Superior temporal gyrus (tissue), 1 donor: ENCODE results near the gene DNER.
A peak's percentile ranks its signal among the peaks of the same experiment; 100 is the strongest.
"Not testable (repeated sequence)": the region's sequence is repeated elsewhere in the genome, so short reads cannot be mapped to it uniquely, and the experiment has no call there.

Experiments
- DNase-seq: peaks from one replicate; pipeline ENCODE4 v3.0.0-alpha.2; 2016; ENCODE audit errors: extremely low spot score

The DNER gene

DNA sequence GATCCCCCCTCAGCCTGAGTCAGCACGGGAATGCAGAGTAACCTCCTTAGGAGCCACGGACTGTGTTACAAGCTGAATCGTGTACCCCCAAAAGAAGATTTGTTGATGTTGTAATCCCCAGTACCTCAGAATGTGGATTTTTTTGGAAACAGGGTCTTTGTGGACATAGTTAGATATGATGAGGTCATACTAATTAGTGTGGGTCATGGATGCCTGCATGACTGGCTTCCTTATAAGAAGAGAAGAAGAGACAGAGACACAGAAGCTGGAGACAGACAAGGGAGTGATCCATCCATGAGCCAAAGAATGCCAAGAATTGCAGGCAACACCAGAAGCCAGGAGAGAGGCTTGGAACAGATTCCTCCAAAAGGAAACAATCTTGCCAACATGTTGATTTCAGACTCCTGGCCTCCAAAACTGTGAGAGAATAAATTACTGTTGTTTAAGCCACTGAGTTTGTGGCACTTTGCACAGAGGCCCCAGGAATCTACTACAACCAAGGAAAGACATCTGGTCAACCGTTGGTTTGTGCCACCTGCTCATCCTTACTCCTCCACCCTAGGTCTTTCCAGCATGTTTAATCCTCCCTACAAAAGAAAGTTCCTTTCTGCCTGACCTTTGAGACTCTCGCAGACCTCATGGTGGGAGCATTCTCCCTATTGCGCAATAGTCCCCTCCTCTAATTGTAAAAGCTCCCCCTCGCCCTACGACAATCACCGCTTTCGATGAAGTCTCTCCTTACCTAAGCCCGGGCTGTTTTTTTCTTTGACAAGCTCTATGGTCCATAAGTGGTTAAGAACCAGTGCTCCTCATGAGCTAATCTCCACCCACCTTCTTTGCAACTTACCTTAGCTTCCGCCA lies 91.6 kb downstream of the DNER start:
- DNase-seq, result no peak

DNA sequence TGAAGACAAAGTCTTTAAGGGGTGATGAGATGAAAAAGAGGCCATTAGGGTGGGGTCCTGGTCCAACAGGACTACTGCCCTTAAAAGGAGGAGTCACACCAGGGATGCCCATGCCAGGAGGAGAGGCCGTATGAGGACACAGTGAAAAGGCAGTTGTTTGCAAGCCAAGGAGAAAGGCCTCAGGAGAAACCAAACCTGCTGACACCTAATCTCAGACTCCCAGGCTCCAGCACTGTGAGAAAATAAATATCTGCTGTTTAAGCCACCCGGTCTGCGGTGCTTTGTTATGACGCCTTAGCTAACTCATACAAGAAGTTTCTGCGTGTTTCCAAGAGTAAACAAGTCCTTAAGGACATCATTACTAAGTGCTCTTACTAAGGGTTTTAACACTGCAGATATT lies 93.6 kb downstream of the DNER start:
- DNase-seq, result no peak

DNA sequence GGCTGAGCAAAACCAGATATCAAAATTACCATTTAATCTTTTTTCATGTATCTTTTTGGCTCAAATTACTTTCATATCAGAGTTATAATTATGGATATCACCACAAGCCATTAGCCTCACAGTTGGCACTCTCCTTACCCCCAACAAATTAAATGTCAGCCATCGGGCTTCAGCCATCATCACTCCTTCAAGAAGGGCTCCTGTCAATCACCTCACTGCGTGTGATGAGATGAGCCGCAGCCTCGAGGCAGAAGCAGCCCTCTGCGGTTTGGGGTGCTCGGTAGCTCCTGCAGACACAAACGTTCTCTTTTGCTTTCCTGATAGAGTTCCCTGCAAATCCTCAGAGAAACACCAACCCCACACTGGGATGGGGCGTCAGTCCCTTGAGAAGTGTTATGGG lies 94.1 kb downstream of the DNER start:
- no peak for DNase-seq

DNA sequence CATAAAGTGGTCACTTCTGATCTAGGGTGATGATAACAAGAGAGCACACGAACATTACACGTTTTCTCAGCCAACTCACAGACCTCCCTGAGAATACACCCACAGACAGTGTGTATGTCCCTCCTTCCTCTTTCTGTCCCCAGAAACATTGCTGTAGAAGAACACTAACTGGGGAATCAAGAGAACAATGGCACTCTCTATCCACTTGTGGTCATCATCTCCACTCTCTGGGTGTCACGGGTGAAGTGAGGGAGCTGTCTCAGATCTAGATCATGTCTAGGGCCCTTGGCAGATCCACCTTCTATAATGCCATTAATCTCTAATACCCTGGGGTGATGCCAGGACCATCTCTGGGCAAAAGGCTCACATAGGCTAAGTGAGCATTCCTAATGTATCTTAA lies 97.9 kb downstream of the DNER start:
- DNase-seq, result peak; percentile 66

DNA sequence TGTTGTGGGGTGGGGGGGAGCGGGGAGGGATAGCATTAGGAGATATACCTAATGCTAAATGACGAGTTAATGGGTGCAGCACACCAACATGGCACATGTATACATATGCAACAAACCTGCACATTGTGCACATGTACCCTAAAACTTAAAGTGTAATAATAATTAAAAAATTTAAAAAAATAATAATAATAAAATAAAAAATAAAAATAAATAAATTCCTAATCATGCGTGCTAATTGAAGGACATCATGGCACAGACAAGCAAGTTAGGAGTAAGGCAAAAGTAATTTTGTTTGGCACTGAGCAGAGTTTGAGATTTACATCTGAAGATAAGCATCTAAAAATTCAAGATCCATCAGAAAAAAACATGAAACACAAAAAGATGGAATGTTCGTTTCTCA lies 100.3 kb downstream of the DNER start:
- not testable (repeated sequence) for DNase-seq

DNA sequence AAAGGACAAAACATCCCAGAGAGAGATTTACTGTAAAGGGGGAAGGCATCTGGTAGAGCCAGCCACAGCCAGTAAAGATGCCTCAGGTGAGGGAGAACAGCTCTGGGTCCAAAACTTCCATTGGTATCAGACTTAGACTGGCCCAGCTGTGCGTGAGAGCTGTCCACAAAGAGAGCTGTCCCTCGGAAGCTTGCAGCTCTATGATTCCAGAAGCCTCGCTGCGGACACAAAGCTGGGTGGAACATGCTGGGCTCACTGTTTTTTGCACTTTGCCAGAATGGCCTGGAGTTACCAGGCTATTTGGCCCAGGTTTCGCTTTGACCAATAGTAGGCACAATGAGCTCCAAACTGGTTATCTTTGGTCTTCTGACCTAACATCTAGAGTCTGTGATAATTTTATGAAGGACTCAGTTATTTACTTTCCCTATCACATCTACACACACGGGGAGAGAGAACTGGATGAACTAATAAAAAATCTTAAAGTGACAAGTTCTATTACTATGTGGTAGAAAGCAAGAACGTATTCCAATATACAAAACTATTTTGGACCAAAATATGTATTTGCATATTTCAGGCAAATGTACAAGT lies 101.9 kb downstream of the DNER start:
- peak; percentile 72 for DNase-seq

DNA sequence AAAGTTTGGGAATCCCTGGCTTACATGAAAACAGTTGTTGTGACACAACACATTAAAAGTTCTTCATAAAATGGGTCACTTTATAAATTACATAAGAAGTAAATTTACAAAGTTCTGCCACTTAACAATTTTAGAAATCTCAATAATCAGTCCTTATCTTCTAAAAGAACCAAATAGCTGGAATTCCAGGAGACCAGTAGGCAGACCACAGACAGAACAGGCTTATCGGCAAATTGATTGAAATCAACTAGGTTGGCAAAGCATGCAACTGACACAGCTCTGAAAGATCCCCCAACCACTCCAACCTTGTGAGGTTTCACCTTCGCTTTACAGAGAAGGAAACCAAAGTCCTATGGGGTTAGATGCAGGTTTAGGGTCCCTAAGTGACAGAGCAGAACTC lies 103.0 kb downstream of the DNER start:
- DNase-seq, result no peak

DNA sequence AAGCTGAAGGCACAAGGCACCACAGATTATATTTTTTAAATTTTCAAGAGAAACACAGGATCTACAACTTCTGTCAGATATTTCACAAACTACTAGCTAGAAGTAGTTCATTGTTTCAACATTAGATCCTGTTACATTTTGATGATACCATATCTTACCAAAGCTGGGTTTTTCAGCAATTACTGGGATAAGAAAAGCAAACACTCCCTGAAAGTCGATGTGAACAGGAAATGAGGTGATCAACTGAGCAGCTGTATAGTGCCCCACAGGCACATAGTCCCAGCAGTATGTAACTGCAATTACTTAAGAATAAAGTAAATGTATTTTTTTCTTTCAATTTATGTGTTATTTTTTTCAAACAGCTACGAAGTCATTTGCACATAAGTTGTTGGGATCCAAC lies 103.5 kb downstream of the DNER start:
- DNase-seq, result no peak

DNA sequence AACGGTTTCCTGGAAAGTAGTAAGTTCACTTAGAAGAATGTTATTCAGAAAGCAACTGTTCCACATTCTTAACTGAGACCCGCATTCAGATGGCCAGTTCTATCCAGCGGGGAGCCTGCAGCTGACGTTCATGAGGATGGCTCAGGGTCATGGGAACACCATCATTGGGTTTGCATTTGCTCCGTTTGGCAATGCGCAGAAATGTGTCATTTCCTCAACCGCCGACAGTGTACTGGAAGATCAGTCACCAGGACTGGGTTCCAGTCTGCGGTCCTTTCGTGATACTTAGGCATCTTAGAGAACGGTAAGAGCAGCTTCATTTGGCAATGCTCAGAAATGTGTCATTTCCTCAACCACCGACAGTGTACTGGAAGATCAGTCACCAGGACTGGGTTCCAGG lies 104.0 kb downstream of the DNER start:
- DNase-seq, result no peak

DNA sequence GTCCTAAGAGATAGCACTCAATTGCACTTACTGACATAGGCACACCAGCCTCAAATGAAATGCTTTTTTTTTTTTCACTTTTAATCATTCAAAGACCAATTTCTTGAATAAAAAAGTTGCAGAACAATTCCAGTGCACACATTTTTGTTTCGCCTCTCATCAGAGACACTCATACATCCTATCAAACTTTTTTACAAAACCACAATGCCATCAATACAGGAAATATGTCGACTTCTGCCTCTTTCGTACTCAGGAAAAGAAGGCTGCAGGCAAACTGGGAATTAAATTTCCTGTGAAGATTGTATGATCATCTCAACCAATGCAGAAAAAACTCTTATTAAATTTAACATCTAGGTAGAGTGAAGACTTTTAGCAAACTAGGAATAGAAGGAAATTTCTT lies 112.4 kb downstream of the DNER start:
- no peak for DNase-seq

DNA sequence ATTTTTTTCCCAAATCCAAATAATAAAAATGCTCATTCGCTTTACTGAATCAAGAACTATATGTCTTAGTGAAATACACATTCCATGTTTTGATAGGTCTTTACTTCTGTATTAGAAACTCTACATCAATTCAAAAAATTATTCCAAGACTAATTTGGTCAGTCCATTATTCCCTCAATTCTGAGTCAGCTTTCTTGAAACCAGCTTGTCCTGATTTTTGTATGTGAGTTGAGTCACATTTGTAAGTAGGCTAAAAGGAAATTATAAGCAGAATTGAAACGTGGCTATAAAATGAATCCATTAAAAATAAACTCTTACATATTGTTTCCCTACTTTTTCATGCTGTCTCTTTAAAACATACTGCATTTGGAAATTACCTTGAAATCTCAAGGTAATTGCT lies 113.0 kb downstream of the DNER start:
- DNase-seq, result peak; percentile 43

DNA sequence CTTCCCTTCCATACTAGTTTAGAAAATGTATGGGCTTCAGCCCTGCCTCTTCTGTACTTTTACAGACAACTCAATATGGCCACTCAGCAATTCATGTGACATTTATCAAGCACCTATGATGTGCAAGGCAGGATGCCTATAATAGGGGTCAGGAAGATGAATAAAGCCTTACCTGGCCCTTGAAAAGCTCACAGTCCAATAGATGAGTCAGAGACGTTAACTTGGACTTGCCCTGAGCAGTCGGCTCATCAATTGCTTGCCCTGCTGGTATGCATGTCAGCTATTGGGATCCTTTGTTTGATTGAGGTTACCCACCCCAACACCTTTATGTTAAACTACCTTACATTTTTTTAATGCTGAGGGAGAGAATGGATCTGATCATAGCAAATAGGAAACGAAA lies 116.1 kb downstream of the DNER start:
- no peak for DNase-seq

DNA sequence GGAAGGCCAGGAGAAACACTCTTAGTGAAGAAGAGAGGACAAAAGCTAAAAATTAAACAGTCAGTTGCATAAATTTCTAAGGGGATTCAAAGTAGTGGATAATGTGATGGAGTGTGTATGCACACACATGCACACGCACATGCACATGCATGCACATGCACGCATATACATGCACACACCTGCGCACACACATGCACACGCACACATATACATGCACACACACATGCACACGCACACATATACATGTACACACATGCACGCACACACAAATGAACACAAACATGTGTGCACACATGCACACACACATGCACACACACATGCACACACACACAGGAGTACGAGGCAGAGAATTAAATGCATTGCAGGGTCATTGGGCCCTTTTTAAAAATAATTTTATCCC lies 117.6 kb downstream of the DNER start:
- DNase-seq, result no peak

DNA sequence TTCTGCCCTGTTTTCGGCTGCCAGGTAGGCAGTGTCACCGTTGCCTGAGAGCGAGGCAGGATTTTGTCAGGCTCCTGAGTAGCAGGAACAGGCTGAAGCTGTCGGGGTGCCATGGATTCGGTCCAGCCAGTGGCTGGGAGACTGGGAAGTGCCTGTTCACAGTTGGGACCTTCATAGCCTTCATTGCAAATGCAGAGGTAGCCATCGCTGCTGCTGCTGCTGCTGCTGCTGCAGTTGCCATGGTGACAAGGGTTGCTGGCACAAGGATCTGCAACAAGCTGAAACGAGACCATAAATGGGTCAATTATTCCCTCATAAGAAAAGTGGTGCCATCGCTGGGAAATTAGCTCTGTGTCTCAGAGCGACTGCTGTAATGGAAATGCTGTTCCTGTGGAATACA lies 122.7 kb downstream of the DNER start:
- DNase-seq, result peak; percentile 81

DNA sequence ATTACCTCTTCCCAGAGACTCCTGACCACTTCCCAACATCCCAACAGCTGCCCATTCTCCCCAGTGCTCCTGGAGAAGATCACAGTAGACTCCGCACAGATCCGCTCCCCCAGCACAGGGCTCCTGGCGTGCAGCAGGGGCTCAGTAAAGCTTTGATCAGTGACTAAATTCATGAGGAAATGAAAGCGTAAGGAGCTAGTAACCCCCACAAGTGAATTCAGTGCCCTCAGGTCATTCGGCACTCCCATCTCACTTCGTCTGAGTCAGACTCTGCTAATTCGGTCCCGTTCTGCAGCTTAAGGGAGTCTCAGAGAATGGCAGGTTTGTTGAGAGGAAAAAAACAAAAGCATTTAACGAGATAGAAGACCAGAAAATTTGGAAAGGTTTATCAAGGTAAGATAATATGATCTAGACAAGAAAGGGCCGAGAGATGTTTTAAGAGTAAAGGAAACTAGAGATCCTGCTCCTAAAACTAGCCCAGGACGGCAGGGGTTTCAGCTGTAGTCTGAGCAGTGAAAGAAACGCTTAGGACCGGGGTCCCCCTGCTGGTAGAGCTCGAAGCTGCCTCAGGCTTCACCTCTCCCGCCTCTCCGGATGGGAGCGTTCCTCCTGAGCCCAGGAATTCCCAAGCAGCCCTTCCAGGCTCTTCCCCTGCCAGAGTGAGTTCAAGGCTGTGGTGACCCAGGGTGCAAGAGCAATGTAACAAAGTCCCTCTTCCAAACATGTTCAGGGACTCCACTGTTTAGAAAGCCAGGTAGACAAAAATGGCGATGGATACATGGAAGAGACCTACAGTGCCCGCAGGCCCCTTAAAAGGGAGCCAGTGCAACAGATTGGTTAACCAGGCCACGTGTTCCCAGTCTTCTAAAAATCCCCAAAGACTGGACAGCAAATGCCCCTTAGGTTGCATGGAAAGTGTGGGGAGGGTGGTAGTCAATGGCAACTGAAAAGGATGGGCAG lies 127.3 kb downstream of the DNER start:
- DNase-seq, result peak; percentile 94

DNA sequence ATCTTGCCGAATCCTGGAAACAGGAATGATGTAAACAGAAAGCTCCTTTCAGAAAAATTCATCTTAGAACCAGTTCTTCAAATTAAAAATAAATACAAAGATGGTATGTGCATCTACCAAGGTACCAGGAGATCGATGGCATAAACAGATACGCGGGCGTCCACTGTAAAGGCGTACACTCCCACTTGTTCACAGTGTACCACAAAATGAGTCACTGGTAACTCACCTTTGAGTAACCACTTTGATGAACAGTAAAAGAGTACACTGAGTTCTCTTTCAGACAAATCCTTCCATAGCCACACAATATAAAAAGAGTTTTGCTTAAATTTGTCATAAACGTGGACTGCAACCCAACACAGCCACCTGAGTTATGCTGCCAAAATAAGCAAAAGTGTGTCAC lies 128.3 kb downstream of the DNER start:
- DNase-seq, result no peak

DNA sequence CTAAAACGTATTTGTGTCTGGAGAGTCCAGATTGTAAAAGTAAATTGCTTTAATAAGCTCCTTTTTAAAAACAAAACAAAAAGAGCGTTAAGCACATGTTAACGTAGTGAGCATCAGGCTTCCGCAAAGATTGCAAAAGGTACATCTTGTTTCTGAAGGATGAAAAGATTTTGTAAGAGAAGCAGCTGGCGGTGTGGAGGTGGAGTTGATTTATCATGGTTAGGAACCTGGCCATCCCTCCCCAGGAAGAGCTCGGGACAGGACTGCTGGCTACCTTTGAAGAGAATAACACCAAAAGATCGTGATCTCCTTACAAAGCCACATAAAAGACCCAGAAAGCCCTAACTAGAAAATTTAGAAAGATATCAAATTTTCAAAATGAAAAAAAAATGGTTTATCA lies 132.2 kb downstream of the DNER start:
- DNase-seq, result no peak

DNA sequence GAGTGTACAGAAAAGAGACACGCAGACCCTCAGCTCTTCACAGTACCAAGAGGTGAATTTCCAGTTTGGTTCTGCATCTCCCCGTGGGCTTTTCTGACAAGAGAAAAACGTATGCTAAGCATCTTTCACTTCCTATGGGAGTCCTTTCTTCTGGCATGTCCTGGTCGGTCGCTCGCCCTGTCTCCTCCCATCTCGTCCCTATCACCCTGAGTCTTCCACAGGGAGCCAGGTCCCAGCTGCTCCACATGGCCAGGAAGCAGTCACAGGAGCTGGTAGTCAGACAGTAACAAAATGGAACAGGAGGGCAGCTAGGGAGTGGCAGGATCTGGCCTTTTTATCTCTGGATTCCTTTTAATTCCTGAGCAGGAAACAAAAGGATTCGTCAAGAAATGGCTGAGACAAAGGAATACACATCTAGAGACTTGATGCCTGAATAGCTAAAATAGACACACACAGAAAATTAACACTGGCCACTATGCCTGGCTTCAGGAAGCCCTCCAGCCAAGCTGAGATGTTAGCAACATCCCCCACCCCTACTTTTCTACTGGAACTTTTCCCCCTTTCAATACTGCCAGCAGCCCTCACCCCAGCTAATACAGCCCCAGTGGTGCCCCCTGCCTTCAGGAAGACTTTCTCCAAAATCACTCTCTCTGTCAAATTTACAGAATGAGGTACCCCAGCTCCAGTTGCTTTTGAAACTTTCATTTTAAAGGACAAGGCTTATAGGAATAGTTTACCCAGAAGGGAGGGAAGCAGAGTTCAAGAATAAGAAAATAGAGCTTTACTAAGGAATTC lies 136.1 kb downstream of the DNER start:
- DNase-seq, result no peak

DNA sequence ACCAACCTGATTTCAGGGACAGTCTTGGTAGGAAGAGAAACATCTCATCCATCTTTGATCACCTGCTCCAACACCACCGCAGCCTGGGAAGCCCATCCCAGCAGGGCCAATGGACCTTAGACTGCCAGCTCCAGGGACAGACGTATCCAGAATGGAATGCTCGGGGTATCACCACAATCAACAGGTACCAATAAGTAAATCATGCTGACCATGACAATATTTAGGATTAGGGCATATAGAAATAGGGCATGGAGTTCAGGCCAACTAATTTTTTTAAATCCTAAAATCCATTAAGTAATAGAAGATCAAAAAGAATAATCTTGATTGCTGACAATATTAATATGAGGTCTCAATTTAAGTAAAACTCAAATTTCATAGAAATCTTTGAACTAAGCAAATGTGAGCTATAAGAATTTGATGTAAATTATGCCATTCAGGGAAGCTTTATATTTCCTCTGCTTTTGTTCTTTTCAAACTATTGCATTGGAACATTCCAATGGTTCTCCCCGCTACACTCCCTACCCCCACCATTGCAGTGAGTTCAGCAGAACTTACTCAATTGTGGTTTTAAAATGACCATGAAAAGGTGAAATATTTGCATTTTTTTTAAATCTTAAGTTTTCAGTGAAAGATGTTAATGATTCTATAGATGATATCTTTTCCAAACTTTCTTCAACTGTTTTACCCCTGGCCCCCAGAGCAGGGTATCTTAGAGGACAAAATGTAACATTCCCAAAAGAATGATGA lies 138.6 kb downstream of the DNER start:
- no peak for DNase-seq

DNA sequence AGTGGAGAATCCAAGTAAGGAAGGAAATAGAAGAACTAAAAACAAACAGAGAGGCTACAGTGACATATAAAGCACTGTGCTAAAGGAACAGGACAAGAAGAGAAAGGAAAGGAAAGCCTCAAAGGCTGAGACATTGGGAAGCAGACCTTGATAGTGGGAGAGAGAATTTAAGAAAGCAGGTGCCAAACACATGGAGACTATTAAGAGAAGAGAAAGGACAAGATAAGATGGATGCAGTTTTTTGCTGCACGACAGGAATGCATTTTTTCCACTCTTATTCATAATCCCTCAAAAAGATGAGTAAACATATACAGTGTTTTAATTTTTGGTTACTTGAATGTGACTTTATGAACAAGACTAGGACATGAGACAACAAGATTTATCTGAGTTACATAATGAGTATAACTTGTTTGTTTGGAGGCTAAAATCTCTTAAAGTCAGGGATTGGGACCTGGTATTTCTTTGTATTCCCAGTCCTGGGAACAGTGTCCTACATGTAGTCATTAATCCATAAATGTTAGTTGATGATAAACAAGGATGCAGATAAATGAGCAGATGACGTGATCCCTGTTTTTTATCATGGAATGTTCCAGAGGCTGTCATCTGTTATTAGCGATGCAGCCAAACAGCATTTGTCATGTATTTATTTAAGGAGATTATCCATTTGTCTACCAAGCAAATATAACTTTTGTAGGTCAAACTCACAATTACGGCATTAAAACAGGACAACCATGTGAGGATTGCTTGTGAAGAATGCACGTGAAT lies 141.7 kb downstream of the DNER start:
- no peak for DNase-seq
